ENCODE results near the gene HPSE2. TPM values are rescaled to one million over a fixed set of nuclear protein-coding genes. Genes with fewer than 3 reads are reported as not detected.
A peak's percentile ranks its signal among the peaks of the same experiment; 100 is the strongest.

HPSE2 gene
- total RNA-seq, 1 donor, result 5.6 TPM

DNA sequence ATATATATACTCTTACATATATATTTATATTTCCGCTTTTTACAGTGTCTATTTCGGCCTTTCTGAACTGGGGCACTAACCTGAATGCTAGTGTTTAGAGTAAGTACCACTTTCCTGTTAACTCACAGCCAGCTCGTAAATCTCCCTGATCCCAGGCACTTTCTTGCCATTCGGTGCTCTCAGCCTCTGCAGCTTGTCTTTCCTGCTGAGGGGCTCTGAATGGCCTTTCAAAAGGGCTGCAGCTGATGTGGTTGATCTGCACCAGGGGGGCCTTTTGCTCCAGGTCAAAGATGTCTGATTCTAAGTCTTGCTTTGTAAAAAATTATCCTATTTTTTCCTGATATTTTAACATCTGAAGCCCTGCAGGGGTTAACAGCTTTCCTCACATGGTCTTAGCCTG, 763.5 kb downstream of the HPSE2 start:
- DNase-seq (ENCODE audit: low read depth), result no peak

GRCh38 chr10:98470850-98471249, 764.8 kb downstream of the HPSE2 start:
- TF ChIP-seq CTCF (IDR thresholded peaks at IDR 0.05; ENCODE audit: insufficient read depth, low read depth, low read length), result no peak
- peak; percentile 73 for DNase-seq (ENCODE audit: low read depth)
- H3K4me3 ChIP-seq (ENCODE audit: low read depth, low read length), result no peak overlapping the region

More for the DNA sequence above, 763.5 kb downstream of the HPSE2 start:
- no peak overlapping the region for H3K4me3 ChIP-seq (ENCODE audit: low read depth, low read length)
- no peak for TF ChIP-seq CTCF (IDR thresholded peaks at IDR 0.05; ENCODE audit: insufficient read depth, low read depth, low read length)

DNA sequence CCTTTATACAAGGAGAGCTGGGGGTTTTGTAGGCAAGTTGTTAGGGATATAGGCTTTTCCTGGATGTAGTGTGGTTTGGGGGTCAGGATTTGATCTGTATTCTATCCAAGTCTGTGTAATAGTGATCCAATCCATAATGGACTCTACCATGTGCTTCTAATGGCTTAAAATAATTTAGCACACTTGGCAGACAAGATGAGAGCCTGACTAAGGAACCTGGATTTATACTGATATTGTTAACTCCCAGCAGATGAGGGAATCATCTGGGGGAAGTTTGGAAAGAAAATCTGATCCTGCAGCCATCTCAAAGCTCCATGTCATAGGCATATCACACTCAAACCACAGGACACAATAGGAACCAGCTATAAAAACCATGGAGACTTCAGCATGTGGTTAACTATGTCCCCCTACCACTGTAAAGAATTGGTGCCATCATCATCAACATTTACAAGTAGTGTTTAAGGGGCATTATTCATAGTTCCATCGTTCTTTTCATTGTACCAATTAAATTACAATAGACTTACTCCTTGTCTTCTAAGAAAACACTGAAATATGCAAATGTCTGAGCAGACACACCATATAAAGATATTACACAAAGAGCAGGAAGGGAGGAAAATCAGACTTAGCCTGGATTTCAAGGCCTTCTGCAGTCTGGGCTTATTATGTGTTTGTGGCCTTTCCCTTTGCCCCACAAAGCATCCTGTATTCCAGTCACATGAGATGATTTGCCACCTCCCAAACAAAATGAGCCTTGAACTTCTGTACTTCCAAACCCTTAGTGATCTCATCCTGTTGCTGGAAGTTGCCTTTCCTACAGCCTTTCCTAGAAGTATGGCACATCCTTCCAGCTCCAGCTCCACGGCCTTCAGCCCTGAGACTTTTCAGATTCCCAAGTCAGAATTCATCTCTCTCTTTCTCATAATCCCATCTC, 766.4 kb downstream of the HPSE2 start:
- TF ChIP-seq CTCF (IDR thresholded peaks at IDR 0.05; ENCODE audit: insufficient read depth, low read depth, low read length), result no peak
- no peak for DNase-seq (ENCODE audit: low read depth)
- H3K4me3 ChIP-seq (ENCODE audit: low read depth, low read length), result no peak overlapping the region

DNA sequence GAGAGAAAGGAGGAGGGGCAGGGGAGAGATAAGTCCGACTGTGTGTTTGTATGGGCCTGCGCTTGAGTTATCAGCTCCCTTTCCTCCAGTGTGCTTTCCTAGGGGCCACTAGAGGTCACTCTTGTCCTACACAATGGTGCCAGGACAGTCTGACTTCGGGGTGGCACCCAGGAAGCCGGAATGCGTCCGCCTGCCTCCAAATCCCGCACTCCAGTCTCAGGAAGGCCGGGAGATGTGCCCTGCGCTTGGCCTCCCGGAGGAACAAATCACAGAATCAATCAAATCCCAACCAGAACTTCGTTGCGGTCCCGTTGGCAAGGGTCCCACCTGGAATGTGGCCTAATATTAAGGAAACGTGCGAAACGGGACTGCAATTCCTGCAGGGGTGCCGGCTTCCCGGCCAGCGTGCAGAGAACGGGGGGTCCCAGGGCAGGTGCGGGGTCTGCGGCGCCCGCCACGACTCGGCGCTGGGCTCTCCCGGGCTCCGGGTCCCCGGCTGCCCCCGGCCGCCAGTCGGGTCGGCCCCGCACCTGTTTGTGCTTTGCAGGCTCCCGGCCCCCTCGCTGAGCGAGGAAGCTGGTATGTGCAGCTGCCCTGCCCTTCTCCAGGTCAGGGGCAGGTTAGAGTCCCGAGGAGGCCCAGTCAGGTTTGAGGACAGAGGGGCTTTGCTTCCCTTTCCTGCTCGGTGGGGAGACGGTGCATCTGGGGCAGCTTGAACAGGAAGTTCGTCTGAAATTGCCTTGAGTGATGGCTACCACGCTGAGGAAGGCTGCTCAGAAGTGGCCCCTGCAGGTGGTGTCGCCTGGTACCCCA, 767.9 kb downstream of the HPSE2 start:
- peak; percentile 86 for DNase-seq (ENCODE audit: low read depth)
- TF ChIP-seq CTCF (IDR thresholded peaks at IDR 0.05; ENCODE audit: insufficient read depth, low read depth, low read length), result peak; percentile 86

GRCh38 chr10:98466861-98467505, 768.7 kb downstream of the HPSE2 start:
- H3K4me3 ChIP-seq (ENCODE audit: low read depth, low read length), result no peak overlapping the region
- TF ChIP-seq CTCF (IDR thresholded peaks at IDR 0.05; ENCODE audit: insufficient read depth, low read depth, low read length), result no peak
- no peak for DNase-seq (ENCODE audit: low read depth)

More for the DNA sequence above, 767.9 kb downstream of the HPSE2 start:
- peak overlapping the region; percentile 51 for H3K4me3 ChIP-seq (ENCODE audit: low read depth, low read length)

DNA sequence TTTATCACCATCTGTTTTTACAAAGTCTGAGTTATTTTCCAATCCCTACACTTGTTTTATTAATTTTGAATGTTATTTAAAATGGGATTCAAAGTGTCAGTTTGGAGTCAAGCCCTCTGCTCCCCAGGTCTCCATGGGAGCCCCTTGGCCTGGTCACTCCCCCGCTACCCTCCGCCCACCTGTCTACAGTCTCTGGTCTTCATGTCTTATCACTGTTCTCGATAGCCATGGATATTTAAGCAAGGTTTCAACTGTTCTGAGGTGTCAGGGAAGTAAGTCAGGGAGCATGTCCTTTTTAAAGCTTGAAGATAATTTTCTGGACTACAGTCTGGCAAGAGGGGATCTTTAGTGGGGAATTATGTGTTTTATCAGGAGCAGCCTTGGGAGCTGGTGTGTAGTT, 769.8 kb downstream of the HPSE2 start:
- no peak for DNase-seq (ENCODE audit: low read depth)
- no peak for TF ChIP-seq CTCF (IDR thresholded peaks at IDR 0.05; ENCODE audit: insufficient read depth, low read depth, low read length)
- no peak overlapping the region for H3K4me3 ChIP-seq (ENCODE audit: low read depth, low read length)
